ENCODE data around the gene CHIC1.

- TF ChIP-seq CTCF (IDR thresholded peaks at IDR 0.05; ENCODE audit: low read length) (no peak), EZH2 (IDR thresholded peaks at IDR 0.05; ENCODE audit: borderline replicate concordance, low read length) (no peak)
These were observed 165.6 kb downstream of the CHIC1 start for GRCh38 chrX:73728602-73729001.

Data from OCI-LY1 (cell line).